ENCODE results near the gene SYCE1.

DNA sequence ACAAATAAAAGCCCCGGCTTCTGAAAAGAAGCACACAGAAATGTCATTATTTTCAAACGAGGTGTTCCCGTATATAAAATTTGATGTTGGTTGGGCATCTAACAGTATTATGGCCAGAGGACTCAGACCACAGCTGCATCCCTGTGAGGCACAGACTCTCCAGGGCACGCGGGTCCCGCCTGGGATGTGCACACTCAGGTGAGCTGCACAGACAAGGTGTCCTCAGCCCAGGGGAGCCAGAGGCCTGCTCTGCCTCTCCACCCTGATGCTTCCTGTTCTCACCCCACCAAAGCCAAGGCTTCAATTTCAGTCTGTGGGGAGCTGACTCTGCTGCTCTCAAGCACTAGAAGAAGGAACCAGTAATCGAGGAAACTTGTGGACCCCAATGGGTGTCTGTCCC lies 39.9 kb downstream of the SYCE1 start:
- TF ChIP-seq, protein P1, sequence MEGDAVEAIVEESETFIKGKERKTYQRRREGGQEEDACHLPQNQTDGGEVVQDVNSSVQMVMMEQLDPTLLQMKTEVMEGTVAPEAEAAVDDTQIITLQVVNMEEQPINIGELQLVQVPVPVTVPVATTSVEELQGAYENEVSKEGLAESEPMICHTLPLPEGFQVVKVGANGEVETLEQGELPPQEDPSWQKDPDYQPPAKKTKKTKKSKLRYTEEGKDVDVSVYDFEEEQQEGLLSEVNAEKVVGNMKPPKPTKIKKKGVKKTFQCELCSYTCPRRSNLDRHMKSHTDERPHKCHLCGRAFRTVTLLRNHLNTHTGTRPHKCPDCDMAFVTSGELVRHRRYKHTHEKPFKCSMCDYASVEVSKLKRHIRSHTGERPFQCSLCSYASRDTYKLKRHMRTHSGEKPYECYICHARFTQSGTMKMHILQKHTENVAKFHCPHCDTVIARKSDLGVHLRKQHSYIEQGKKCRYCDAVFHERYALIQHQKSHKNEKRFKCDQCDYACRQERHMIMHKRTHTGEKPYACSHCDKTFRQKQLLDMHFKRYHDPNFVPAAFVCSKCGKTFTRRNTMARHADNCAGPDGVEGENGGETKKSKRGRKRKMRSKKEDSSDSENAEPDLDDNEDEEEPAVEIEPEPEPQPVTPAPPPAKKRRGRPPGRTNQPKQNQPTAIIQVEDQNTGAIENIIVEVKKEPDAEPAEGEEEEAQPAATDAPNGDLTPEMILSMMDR (IDR thresholded peaks at IDR 0.05), result no peak
- TF ChIP-seq POLR2A (IDR thresholded peaks at IDR 0.05), result no peak
